RKO (cell line): Measurements from ENCODE around the gene SKAP1.
A peak's percentile ranks its signal among the peaks of the same experiment; 100 is the strongest.
"Not testable (repeated sequence)": the region's sequence is repeated elsewhere in the genome, so short reads cannot be mapped to it uniquely, and the experiment has no call there.

Experiments used
- DNase-seq: peaks from one replicate; pipeline ENCODE4 v3.0.0-alpha.2; 2016; ENCODE audit warnings: low spot score

SKAP1 gene

GRCh38 chr17:48207776-48208544, 222.1 kb downstream of the SKAP1 start:
- DNase-seq, result no peak

- not testable (repeated sequence) for DNase-seq
Observed at GRCh38 chr17:48207036-48207435, 223.0 kb downstream of the SKAP1 start.

- DNase-seq, result no peak
Observed at GRCh38 chr17:48202959-48203358, 227.1 kb downstream of the SKAP1 start.

GRCh38 chr17:48198950-48199541, 231.0 kb downstream of the SKAP1 start:
- DNase-seq, result no peak

GRCh38 chr17:48195910-48196309, 234.1 kb downstream of the SKAP1 start:
- DNase-seq, result no peak

- peak; percentile 12 for DNase-seq
Observed at GRCh38 chr17:48194097-48194550, 235.9 kb downstream of the SKAP1 start.

GRCh38 chr17:48192321-48192731, 237.7 kb downstream of the SKAP1 start:
- no peak for DNase-seq

- no peak for DNase-seq
Observed at GRCh38 chr17:48191362-48191761, 238.7 kb downstream of the SKAP1 start.

DNA sequence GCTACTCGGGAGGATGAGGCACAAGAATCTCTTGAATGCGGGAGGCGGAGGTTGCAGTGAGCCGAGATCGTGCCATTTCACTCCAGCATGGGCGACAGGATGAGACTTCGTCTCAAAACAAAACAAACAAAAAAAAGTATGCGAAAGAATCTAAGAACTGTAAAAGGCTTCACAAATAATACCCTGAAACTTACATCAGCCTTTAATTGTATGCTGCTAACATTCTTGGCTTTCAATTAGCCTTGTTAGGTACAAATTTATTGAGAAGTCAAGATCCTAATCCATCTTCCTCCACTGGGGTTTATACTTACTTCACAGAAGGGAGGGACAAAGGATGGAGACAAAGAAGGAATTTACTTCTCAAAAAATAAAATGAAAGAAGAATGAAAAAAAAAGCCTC, 239.1 kb downstream of the SKAP1 start:
- no peak for DNase-seq

DNA sequence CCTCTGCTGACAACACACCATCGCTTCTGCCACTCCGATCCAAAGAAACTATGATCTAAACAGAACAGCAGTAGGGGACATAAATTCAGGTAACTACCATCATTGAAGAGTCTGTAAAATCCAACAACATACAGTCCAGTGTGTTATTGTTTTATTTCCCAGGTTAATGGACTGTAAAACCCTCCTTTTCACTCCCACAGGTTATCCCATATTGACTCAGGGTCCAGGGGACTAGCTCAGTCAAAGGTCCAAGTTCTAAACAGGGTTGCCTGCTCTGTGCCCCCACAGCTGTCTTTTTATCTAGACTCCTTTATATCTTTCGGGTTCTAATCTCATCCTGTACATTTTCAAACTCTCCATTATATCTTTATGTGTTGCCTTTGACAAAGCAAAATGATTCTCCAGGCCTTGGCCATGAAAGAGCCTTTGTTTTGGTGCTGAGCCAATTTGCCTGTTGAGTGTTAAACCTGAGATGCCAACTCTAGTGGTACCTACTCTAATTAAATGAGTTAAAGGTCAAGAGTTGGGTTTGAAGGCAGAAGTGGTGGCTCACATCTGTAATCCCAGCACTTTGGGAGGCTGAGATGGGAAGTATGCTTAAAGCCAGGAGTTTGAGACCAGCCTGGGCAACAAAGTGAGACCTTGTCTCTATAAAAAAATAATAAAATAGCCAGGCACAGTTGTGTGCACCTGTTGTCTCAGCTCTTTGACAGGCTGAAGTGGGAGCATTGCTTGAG, 242.0 kb downstream of the SKAP1 start:
- no peak for DNase-seq

DNA sequence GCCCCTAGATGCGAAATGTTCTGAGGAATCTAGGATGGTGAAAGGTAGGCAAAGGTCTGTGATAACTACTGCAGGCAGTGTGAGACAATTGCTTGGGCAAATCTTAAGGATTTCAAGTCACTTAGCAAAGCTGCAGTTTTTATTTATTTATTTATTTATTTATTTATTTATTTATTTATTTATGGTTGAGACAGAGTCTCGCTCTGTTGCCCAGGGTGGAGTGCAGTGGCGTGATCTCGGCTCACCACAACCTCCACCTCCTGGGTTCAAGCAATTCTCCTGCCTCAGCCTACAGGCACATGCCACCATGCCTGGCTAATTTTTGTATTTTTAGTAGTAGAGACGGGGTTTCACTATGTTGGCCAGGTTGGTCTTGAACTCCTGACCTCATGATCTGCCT, 243.7 kb downstream of the SKAP1 start:
- not testable (repeated sequence) for DNase-seq

GRCh38 chr17:48184721-48185120, 245.3 kb downstream of the SKAP1 start:
- DNase-seq, result no peak

GRCh38 chr17:48181653-48182052, 248.4 kb downstream of the SKAP1 start:
- peak; percentile 34 for DNase-seq

- DNase-seq, result no peak
Observed at GRCh38 chr17:48180842-48181629, 249.0 kb downstream of the SKAP1 start.

- no peak for DNase-seq
Observed at GRCh38 chr17:48179071-48179945, 250.7 kb downstream of the SKAP1 start.

GRCh38 chr17:48178317-48178716, 251.7 kb downstream of the SKAP1 start:
- DNase-seq, result no peak

DNA sequence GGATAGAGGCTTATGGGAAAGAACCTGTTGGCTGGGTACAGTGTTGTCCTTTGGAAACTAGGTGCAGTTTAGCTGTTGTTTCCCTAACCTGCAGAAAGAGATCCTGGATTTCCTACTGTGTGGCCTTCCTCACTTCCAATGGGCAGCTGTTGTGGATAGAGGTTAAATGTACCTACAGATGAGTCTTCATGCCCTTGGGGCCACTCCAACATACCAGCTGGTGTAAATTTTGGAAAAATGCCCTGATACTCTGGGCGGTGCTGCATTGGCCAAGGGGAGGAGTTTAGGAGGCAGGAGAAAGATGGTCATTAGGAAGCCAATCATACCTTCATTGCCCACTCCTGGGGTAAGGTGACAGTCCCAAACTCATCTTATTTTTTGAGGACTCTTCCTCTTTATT, 252.2 kb downstream of the SKAP1 start:
- DNase-seq, result no peak

DNA sequence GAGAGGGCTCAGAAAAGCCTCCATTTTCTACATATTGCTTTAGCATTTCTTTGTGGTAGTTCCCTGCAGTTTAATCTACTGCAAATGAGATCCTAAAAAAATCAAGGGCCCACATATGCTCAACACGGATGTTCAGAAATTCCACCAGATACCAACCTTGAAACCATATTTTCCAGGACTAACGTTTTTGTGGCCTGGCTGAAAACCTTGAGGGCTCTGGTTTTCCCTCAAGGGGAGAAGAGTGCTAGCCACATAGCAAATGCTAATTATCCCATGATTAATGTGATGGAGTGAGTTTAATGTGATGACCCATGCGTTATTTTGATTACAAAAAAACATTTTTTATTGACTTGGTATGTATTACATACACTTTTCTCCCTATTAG, 253.6 kb downstream of the SKAP1 start:
- no peak for DNase-seq

- no peak for DNase-seq
Observed at GRCh38 chr17:48175692-48176470, 254.1 kb downstream of the SKAP1 start.

DNA sequence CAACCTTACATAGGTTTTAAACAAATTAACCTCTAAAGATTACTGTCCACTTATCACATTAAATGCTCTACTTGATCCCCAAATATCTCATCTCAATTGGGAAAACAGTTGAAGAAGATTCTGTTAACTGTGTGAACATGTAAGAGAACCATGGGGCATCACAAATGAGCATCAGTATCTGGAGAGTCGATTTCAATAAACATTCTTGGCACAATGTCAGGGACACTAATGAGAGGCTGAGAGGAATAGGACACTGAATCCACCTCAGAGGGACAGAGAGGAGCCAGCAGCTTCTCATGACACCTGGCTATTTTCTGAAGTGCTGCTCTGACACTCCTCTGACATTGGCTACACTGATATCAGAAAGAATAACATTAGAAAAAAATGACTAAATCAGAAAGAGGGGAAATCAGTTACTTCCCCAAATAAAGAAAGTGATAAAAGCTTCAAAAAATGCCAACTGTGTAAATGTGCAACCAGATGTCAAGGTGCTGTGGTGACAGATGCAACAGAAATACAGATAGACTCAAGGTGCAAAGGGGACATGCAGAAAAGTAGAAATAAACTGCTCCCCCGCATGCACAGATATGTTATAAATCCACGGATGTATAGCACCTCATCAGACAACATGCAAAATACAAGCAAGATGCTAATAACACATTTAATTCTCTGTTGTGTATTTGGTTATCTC, 255.0 kb downstream of the SKAP1 start:
- DNase-seq, result no peak
